HepG2 (cell line): ENCODE results near the gene FBXO9. TPM values are rescaled to one million over a fixed set of nuclear protein-coding genes. Genes with fewer than 3 reads are reported as not detected.
A peak's percentile ranks its signal among the peaks of the same experiment; 100 is the strongest.

Source experiments
- CBX2 ChIP-seq, 2 experiments: fragments of 200-600 bp in 1 of 2; sonication (generic); formaldehyde crosslinking in 1 of 2; IDR thresholded peaks; 2 replicates each; pipeline versions ENCODE4 v1.7.0 to v1.8.1; 2018 to 2022; ENCODE audit warnings: low read depth in 2 of 2, low read length in 1 of 2, mild to moderate bottlenecking in 1 of 2, missing genetic modification reagents in 1 of 2
- ISX ChIP-seq: sonication (generic); formaldehyde crosslinking; conservative IDR thresholded peaks from 2 replicates; pipeline ENCODE4 v1.5.0; 2020; ENCODE audit warnings: missing genetic modification reagents
- MAF1 ChIP-seq: sonication (generic); formaldehyde crosslinking; IDR thresholded peaks from 2 replicates; pipeline ENCODE4 v1.5.0; 2020; ENCODE audit warnings: missing genetic modification reagents, borderline replicate concordance
- NFE2L1 ChIP-seq: sonication (generic); formaldehyde crosslinking; IDR thresholded peaks from 2 replicates; pipeline ENCODE4 v1.4.0; 2020; ENCODE audit warnings: missing genetic modification reagents, mild to moderate bottlenecking, borderline replicate concordance
- SPEN ChIP-seq: sonication (generic); formaldehyde crosslinking; IDR thresholded peaks from 2 replicates; pipeline ENCODE4 v1.5.1; 2020; ENCODE audit warnings: low read depth, mild to moderate bottlenecking, missing genetic modification reagents
- YEATS4 ChIP-seq: sonication (generic); formaldehyde crosslinking; IDR thresholded peaks from 2 replicates; pipeline ENCODE4 v1.4.0; 2020; ENCODE audit warnings: missing genetic modification reagents, borderline replicate concordance
- ZFP36L2 ChIP-seq: sonication (generic); formaldehyde crosslinking; IDR thresholded peaks from 2 replicates; pipeline ENCODE4 v1.4.0; 2020; ENCODE audit warnings: missing genetic modification reagents
- ZNF430 ChIP-seq: sonication (generic); formaldehyde crosslinking; IDR thresholded peaks from 2 replicates; pipeline ENCODE4 v1.9.0; 2021; ENCODE audit warnings: mild to moderate bottlenecking, missing genetic modification reagents
- ZNF552 ChIP-seq: sonication (generic); formaldehyde crosslinking; IDR thresholded peaks from 2 replicates; pipeline ENCODE4 v1.9.0; 2022; ENCODE audit warnings: missing genetic modification reagents, mild to moderate bottlenecking, borderline replicate concordance
- ZNF557 ChIP-seq: sonication (generic); formaldehyde crosslinking; IDR thresholded peaks from 2 replicates; pipeline ENCODE4 v1.4.0; 2020; ENCODE audit warnings: missing genetic modification reagents
- ZNF616 ChIP-seq: sonication (generic); formaldehyde crosslinking; IDR thresholded peaks from 2 replicates; pipeline ENCODE4 v1.5.0; 2020; ENCODE audit warnings: low read depth, mild to moderate bottlenecking, missing genetic modification reagents
- ZNF746 ChIP-seq: sonication (generic); formaldehyde crosslinking; IDR thresholded peaks from 2 replicates; pipeline ENCODE4 v1.8.0; 2022; ENCODE audit warnings: mild to moderate bottlenecking, missing genetic modification reagents
- polyA plus RNA-seq, 8 experiments: library from polyadenylated mRNA; depleted of rRNA in 3 of 8; stranded (reverse) in 7 of 8; unstranded in 1 of 8; fragments of >200 nt; fragmentation: Illumina TruSeq in 4 of 8; extraction: Trizol in 4 of 8; gene quantifications; 2 replicates each; pipeline versions ENCODE4 v1.2.1 to v1.2.3, GENCODE V29; 2011 to 2016; ENCODE audit warnings: low read depth in 4 of 8, missing spikeins in 1 of 8, mixed read lengths in 1 of 8; ENCODE audit not compliant: insufficient read depth in 1 of 8
- total RNA-seq, 5 experiments: library from RNA; depleted of rRNA; stranded (reverse); fragments of >200 nt; fragmentation: Illumina TruSeq; extraction: Trizol; gene quantifications; 2 replicates each; pipeline ENCODE4 v1.2.3, GENCODE V29; 2016; ENCODE audit warnings: low read depth in 1 of 5
- TF ChIP-seq, protein P1 (sequence below): sonication (generic); formaldehyde crosslinking; IDR thresholded peaks from 2 replicates; pipeline ENCODE4 v1.5.1; 2020; ENCODE audit warnings: missing genetic modification reagents, mild to moderate bottlenecking, borderline replicate concordance
- TF ChIP-seq, protein P2 (sequence below): sonication (generic); formaldehyde crosslinking; IDR thresholded peaks from 2 replicates; pipeline ENCODE4 v1.4.0; 2020; ENCODE audit warnings: mild to moderate bottlenecking, low read depth, missing genetic modification reagents
- TF ChIP-seq, protein P3 (sequence below): IDR thresholded peaks from 2 replicates; pipeline ENCODE4 v1.6.1; 2018; ENCODE audit warnings: missing genetic modification reagents
- TF ChIP-seq, protein P4 (sequence below): sonication (generic); formaldehyde crosslinking; IDR thresholded peaks from 2 replicates; pipeline ENCODE4 v1.5.0; 2020; ENCODE audit warnings: missing genetic modification reagents
- TF ChIP-seq, protein P5 (sequence below): sonication (generic); formaldehyde crosslinking; IDR thresholded peaks from 2 replicates; pipeline ENCODE4 v1.4.0; 2020; ENCODE audit warnings: missing genetic modification reagents

Gene FBXO9
- total and polyA plus RNA-seq, 2 of the 13 experiments (the other 11 are each of a cell fraction or from before 2014, with no cell fraction given) = 64.3 to 98.4 TPM

DNA sequence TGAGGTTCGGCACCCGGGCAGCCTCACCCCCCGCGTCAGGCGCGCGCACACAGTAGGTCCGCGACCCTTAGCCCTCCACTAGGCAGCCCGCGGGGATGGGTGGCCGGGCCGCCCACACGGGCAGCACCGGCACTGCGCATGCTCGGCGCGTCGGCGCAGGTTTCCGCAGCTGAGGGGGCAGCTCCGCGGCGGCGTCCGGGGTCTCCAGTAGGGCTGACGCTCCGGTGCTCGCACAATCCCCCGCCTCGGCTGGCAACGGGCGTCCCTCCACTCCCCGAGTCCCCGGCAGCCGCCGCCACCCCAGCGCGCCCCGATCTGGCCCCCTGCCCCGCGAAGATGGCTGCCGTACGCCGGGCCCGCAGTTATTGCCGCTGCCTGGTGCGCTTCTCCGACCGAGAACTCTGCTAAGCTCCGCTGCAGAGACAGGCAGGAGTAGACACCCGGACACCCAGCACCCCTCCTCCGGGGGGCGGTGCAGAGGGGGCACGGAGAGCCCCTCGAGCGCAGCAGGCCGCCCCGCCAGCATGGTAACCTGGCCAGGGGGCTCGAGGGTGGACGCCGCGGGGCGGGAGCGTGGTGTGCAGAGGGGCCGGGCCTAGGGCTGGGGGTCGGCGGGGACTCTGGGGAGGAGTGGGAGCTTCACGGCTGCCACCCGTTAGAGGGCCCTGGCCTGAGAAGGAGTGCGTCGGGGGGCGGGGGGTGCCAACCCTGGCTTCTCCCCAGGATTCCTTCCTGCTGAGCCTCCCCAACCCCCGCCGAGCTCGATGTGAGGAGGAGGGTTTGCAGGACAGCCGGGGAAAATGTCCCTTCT is at the start of gene FBXO9 (continued):
- TF ChIP-seq, protein P1, sequence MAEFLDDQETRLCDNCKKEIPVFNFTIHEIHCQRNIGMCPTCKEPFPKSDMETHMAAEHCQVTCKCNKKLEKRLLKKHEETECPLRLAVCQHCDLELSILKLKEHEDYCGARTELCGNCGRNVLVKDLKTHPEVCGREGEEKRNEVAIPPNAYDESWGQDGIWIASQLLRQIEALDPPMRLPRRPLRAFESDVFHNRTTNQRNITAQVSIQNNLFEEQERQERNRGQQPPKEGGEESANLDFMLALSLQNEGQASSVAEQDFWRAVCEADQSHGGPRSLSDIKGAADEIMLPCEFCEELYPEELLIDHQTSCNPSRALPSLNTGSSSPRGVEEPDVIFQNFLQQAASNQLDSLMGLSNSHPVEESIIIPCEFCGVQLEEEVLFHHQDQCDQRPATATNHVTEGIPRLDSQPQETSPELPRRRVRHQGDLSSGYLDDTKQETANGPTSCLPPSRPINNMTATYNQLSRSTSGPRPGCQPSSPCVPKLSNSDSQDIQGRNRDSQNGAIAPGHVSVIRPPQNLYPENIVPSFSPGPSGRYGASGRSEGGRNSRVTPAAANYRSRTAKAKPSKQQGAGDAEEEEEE (CRISPR knock-in tag) = no peak
- no peak for TF ChIP-seq ZNF552 (CRISPR knock-in tag)
- TF ChIP-seq ZFP36L2 (CRISPR knock-in tag) = 0 out of 2 replicates have a peak, but pooled peaks have one; percentile 78
- TF ChIP-seq, protein P2, sequence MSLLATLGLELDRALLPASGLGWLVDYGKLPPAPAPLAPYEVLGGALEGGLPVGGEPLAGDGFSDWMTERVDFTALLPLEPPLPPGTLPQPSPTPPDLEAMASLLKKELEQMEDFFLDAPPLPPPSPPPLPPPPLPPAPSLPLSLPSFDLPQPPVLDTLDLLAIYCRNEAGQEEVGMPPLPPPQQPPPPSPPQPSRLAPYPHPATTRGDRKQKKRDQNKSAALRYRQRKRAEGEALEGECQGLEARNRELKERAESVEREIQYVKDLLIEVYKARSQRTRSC (CRISPR knock-in tag) = peak; percentile 83; the same call in 1 of the 2 replicates
- TF ChIP-seq, protein P3, sequence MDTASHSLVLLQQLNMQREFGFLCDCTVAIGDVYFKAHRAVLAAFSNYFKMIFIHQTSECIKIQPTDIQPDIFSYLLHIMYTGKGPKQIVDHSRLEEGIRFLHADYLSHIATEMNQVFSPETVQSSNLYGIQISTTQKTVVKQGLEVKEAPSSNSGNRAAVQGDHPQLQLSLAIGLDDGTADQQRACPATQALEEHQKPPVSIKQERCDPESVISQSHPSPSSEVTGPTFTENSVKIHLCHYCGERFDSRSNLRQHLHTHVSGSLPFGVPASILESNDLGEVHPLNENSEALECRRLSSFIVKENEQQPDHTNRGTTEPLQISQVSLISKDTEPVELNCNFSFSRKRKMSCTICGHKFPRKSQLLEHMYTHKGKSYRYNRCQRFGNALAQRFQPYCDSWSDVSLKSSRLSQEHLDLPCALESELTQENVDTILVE (CRISPR knock-in tag) = no peak; the same call in 1 of the 2 replicates
- TF ChIP-seq MAF1 (CRISPR knock-in tag) = peak; percentile 16; the same call in 1 of the 2 replicates
- no peak for TF ChIP-seq ZNF746 (CRISPR knock-in tag)
- TF ChIP-seq, protein P4, sequence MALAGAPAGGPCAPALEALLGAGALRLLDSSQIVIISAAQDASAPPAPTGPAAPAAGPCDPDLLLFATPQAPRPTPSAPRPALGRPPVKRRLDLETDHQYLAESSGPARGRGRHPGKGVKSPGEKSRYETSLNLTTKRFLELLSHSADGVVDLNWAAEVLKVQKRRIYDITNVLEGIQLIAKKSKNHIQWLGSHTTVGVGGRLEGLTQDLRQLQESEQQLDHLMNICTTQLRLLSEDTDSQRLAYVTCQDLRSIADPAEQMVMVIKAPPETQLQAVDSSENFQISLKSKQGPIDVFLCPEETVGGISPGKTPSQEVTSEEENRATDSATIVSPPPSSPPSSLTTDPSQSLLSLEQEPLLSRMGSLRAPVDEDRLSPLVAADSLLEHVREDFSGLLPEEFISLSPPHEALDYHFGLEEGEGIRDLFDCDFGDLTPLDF (CRISPR knock-in tag) = 0 out of 2 replicates have a peak, but pooled peaks have one; percentile 68
- TF ChIP-seq YEATS4 (CRISPR knock-in tag) = peak; percentile 93
- TF ChIP-seq SPEN = no peak
- peak; percentile 60 for TF ChIP-seq ZNF616
- TF ChIP-seq NFE2L1 (CRISPR knock-in tag) = peak; percentile 51; the same call in 1 of the 2 replicates
- TF ChIP-seq CBX2 (IDR thresholded peaks at IDR 0.05; ENCODE audit: low read depth, low read length) = no peak
- TF ChIP-seq CBX2 (CRISPR knock-in tag; IDR thresholded peaks at IDR 0.05; ENCODE audit: low read depth) = no peak
- TF ChIP-seq, protein P5, sequence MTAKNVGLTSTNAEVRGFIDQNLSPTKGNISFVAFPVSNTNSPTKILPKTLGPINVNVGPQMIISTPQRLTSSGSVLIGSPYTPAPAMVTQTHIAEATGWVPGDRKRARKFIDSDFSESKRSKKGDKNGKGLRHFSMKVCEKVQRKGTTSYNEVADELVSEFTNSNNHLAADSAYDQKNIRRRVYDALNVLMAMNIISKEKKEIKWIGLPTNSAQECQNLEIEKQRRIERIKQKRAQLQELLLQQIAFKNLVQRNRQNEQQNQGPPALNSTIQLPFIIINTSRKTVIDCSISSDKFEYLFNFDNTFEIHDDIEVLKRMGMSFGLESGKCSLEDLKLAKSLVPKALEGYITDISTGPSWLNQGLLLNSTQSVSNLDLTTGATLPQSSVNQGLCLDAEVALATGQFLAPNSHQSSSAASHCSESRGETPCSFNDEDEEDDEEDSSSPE = no peak
- TF ChIP-seq ISX = 0 out of 2 replicates have a peak, but pooled peaks have one; percentile 3
- no peak for TF ChIP-seq ZNF557 (CRISPR knock-in tag)
- peak; percentile 31; the same call in 1 of the 2 replicates for TF ChIP-seq ZNF430
